ENCODE measurements around the gene SLIT3.

The SLIT3 gene

DNA sequence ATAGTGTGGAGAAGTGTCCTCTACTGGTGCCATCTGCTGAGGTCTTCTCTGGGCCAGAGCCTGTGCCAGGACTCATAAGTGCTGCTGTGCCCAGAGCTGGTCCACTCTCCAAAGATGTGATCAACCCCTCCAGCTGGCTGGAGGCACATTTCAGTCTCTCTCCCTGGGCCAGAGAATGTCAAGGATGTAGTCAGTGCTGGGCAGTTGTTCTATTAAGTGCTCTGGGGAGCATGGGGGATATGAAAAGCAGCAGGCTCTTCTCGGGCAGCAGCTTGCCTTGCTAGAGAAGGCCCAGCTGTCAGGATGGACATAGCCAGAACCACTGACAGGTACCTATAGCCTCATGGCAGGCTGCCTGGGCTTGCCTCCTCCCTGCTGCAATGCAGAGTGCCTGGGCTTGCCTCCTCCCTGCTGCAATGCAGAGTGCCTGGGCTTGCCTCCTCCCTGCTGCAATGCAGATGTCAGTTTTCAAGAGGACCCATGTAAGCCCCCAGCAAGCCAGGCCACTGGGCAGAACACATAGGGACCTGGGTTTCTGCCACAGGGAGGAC, 564.6 kb downstream of the SLIT3 start:
- no peak for TF ChIP-seq SPI1 (IDR thresholded peaks at IDR 0.05; ENCODE audit: borderline replicate concordance, low read depth)
- TF ChIP-seq, protein P1, sequence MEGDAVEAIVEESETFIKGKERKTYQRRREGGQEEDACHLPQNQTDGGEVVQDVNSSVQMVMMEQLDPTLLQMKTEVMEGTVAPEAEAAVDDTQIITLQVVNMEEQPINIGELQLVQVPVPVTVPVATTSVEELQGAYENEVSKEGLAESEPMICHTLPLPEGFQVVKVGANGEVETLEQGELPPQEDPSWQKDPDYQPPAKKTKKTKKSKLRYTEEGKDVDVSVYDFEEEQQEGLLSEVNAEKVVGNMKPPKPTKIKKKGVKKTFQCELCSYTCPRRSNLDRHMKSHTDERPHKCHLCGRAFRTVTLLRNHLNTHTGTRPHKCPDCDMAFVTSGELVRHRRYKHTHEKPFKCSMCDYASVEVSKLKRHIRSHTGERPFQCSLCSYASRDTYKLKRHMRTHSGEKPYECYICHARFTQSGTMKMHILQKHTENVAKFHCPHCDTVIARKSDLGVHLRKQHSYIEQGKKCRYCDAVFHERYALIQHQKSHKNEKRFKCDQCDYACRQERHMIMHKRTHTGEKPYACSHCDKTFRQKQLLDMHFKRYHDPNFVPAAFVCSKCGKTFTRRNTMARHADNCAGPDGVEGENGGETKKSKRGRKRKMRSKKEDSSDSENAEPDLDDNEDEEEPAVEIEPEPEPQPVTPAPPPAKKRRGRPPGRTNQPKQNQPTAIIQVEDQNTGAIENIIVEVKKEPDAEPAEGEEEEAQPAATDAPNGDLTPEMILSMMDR (IDR thresholded peaks at IDR 0.05; ENCODE audit: insufficient read depth, low read length), result no peak
- TF ChIP-seq, protein P2, sequence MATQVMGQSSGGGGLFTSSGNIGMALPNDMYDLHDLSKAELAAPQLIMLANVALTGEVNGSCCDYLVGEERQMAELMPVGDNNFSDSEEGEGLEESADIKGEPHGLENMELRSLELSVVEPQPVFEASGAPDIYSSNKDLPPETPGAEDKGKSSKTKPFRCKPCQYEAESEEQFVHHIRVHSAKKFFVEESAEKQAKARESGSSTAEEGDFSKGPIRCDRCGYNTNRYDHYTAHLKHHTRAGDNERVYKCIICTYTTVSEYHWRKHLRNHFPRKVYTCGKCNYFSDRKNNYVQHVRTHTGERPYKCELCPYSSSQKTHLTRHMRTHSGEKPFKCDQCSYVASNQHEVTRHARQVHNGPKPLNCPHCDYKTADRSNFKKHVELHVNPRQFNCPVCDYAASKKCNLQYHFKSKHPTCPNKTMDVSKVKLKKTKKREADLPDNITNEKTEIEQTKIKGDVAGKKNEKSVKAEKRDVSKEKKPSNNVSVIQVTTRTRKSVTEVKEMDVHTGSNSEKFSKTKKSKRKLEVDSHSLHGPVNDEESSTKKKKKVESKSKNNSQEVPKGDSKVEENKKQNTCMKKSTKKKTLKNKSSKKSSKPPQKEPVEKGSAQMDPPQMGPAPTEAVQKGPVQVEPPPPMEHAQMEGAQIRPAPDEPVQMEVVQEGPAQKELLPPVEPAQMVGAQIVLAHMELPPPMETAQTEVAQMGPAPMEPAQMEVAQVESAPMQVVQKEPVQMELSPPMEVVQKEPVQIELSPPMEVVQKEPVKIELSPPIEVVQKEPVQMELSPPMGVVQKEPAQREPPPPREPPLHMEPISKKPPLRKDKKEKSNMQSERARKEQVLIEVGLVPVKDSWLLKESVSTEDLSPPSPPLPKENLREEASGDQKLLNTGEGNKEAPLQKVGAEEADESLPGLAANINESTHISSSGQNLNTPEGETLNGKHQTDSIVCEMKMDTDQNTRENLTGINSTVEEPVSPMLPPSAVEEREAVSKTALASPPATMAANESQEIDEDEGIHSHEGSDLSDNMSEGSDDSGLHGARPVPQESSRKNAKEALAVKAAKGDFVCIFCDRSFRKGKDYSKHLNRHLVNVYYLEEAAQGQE (IDR thresholded peaks at IDR 0.05; ENCODE audit: insufficient replicate concordance, low read depth), result no peak
- TF ChIP-seq GABPA (IDR thresholded peaks at IDR 0.05; ENCODE audit: low read depth), result no peak
- TF ChIP-seq POLR2AphosphoS5 (IDR thresholded peaks at IDR 0.05; ENCODE audit: low read depth), result no peak
- no peak for DNase-seq (ENCODE audit: low read depth in 1 of 2, low spot score in 1 of 2)
- H3K4me3 ChIP-seq (replicated peaks; ENCODE audit: insufficient read depth, low read length), result no peak overlapping the region
- no peaks in the 10 kb centered on the region for H3K27me3 ChIP-seq (ENCODE audit: insufficient read depth, poor library complexity, severe bottlenecking)
- H3K27ac ChIP-seq (replicated peaks), result no peak overlapping the region

DNA sequence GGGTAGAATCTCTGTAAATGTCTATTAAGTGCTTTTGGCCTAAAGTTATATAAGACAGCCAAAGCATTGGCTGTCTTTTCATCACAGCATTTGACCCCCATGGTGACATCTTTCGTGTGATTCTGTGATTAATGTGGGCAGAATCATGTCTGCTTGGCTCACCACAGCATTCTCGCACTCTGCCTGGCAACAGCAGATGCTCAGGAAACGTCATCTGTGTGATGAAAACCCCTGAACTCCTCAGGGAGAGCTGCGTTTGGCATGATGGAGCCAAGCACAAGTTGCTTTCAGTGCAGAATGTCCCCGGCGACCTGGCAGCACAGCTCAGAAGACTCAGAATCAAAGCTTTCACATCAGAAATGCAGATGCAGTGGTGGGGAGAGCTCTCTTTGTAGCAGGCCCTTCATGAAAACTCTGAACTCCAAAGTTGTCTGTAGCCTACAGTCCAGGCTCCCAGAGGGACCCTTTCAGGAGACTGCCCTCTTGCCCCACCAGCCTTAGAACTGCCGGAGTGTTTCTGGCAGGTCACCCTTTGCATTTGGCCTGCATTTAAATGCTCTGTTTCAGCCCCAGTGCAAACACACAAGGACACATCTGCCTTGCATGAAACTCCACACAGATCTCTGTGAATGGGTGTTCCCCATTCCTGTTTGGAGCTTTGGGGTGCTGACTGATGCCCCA, 566.2 kb downstream of the SLIT3 start:
- no peak for DNase-seq (ENCODE audit: low read depth in 1 of 2, low spot score in 1 of 2)
- H3K27me3 ChIP-seq (ENCODE audit: insufficient read depth, poor library complexity, severe bottlenecking), result no peaks in the 10 kb centered on the region
- H3K4me3 ChIP-seq (replicated peaks; ENCODE audit: insufficient read depth, low read length), result no peak overlapping the region
- H3K27ac ChIP-seq (replicated peaks), result no peak overlapping the region
- TF ChIP-seq, protein P1 (IDR thresholded peaks at IDR 0.05; ENCODE audit: insufficient read depth, low read length), result no peak
- TF ChIP-seq GABPA (IDR thresholded peaks at IDR 0.05; ENCODE audit: low read depth) (no peak), POLR2AphosphoS5 (IDR thresholded peaks at IDR 0.05; ENCODE audit: low read depth) (no peak), SPI1 (IDR thresholded peaks at IDR 0.05; ENCODE audit: borderline replicate concordance, low read depth) (no peak)
- TF ChIP-seq, protein P2 (IDR thresholded peaks at IDR 0.05; ENCODE audit: insufficient replicate concordance, low read depth), result no peak

DNA sequence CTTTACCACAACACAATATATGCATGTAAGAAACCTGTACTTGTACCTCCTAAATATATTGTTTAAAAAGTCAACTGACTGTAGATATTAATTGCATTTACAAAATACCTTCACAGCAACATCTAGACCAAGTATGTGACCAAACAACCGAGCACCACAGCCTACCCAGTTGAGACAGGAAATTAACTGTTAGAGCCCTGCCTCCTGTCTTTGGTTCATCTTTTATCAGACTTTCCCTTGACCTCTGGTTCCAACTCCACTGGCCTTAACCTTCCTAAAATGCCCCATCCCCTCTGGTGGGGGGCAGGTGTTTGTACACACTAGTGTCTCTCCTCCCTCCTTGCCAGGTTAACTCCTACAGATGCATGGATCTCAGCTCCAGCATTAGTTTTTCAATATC, 566.8 kb downstream of the SLIT3 start:
- H3K27me3 ChIP-seq (ENCODE audit: insufficient read depth, poor library complexity, severe bottlenecking), result no peaks in the 10 kb centered on the region
- TF ChIP-seq, protein P1 (IDR thresholded peaks at IDR 0.05; ENCODE audit: insufficient read depth, low read length), result no peak

More for the DNA sequence above, 566.8 kb downstream of the SLIT3 start:
- Histone ChIP-seq H3K4me3 (replicated peaks; ENCODE audit: insufficient read depth, low read length) (no peak overlapping the region), H3K27ac (replicated peaks) (no peak overlapping the region)
- no peak for DNase-seq (ENCODE audit: low read depth in 1 of 2, low spot score in 1 of 2)
